Uterus (tissue), 4 donors: Measurements from ENCODE around the gene DLGAP1. TPM values are rescaled to one million over a fixed set of nuclear protein-coding genes. Genes with fewer than 3 reads are reported as not detected.

Source experiments
- DNase-seq, 2 donors: peaks; one replicate each; pipeline ENCODE4 v3.0.0-alpha.2; 2019 to 2020
- H3K27ac ChIP-seq, 2 donors: fragments of 200-600 bp; sonication (generic); 1 replicate in 1 of 2; 2 replicates in 1 of 2; pipeline ENCODE4 v1.5.1; 2016 to 2018
- H3K27me3 ChIP-seq, 2 donors: fragments of 200-600 bp; sonication (generic); one replicate each; pipeline ENCODE4 v1.5.1; 2018 to 2019; ENCODE audit warnings: control low read depth in 1 of 2
- H3K36me3 ChIP-seq, 2 donors: fragments of 200-600 bp; sonication (generic); one replicate each; pipeline ENCODE4 v1.5.1; 2019; ENCODE audit warnings: control low read depth in 1 of 2
- H3K4me1 ChIP-seq, 2 donors: fragments of 200-600 bp; sonication (generic); one replicate each; pipeline ENCODE4 v1.5.1; 2018 to 2019; ENCODE audit warnings: control low read depth in 1 of 2
- H3K4me3 ChIP-seq, 2 donors: fragments of 200-600 bp; sonication (generic); 1 replicate in 1 of 2; 2 replicates in 1 of 2; pipeline ENCODE4 v1.5.1; 2018 to 2019; ENCODE audit warnings: mild to moderate bottlenecking in 1 of 2
- H3K9me3 ChIP-seq, 2 donors: fragments of 200-600 bp; sonication (generic); one replicate each; pipeline ENCODE4 v1.5.1; 2019; ENCODE audit warnings: control low read depth in 1 of 2
- POLR2A ChIP-seq, 2 donors: fragments of 450-650 bp; IDR thresholded peaks; one replicate each; pipeline ENCODE4 v1.6.1; 2016; ENCODE audit warnings: antibody characterized with exemption in 2 of 2, mild to moderate bottlenecking in 1 of 2, moderate library complexity in 1 of 2
- intact Hi-C: fragments of 100-400 bp; cut with DNase I; formaldehyde crosslinking; loops from one replicate; pipeline ENCODE4 v1.15.1; 2023; ENCODE audit warnings: low total_unique reads
- total RNA-seq, 4 donors: library from RNA; depleted of rRNA in 3 of 4; stranded (reverse); fragments of >200 nt in 3 of 4; gene quantifications; one replicate each; pipeline versions ENCODE4 v1.1.0 to v1.2.4, GENCODE V29; 2014 to 2023
- TF ChIP-seq, protein P1 (sequence below), 4 experiments: fragments of 200-600 bp in 2 of 4; fragments of 450-650 bp in 2 of 4; sonication (generic) in 2 of 4; IDR thresholded peaks; one replicate each; pipeline ENCODE4 v1.5.1; 2016 to 2019; ENCODE audit warnings: antibody characterized with exemption in 4 of 4, mild to moderate bottlenecking in 2 of 4, moderate library complexity in 1 of 4
- donor health status: DM: yes; HTN: yes; CAD: no.

DLGAP1 gene
- total RNA-seq, 4 donors from 2014 or later, result 1.0 to 9.6 (median 3.3) TPM

DNA sequence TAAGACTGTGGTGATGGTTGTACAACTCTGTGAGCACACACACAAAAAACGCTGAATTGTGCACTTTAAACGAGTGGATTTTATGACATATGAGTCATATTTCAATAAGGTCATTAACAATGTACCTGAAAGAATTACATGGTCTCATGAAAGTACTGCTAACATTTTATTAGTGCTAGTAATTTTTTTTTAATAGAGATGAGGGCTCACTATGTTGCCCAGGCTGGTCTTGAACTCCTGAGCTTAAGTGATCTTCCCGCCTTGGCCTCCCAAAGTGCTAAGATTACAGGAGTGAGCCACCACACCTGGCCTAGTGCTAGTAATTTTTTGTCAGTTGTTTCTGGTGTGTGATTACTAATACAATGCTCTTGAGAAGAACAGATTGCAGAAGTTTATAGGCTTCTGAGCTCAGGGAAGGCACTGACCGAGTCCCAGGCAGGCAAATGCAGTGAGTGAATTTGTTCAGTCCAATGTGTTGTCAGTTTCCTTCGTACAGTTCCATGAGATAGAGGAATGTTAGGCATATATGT lies 828.1 kb downstream of the DLGAP1 start:
- no peak overlapping the region for H3K4me3 ChIP-seq
- intact Hi-C loops, result no loop called here
- no peaks in the 10 kb centered on the region for H3K9me3 ChIP-seq
- DNase-seq, result no peak
- no peaks in the 10 kb centered on the region for H3K27me3 ChIP-seq
- peaks cover 0 to 8% of the 10 kb centered on the region in 2 donors for H3K4me1 ChIP-seq
- no peak for TF ChIP-seq POLR2A (IDR thresholded peaks at IDR 0.05)
- TF ChIP-seq, protein P1, sequence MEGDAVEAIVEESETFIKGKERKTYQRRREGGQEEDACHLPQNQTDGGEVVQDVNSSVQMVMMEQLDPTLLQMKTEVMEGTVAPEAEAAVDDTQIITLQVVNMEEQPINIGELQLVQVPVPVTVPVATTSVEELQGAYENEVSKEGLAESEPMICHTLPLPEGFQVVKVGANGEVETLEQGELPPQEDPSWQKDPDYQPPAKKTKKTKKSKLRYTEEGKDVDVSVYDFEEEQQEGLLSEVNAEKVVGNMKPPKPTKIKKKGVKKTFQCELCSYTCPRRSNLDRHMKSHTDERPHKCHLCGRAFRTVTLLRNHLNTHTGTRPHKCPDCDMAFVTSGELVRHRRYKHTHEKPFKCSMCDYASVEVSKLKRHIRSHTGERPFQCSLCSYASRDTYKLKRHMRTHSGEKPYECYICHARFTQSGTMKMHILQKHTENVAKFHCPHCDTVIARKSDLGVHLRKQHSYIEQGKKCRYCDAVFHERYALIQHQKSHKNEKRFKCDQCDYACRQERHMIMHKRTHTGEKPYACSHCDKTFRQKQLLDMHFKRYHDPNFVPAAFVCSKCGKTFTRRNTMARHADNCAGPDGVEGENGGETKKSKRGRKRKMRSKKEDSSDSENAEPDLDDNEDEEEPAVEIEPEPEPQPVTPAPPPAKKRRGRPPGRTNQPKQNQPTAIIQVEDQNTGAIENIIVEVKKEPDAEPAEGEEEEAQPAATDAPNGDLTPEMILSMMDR (IDR thresholded peaks at IDR 0.05), result no peak
- no peak overlapping the region for H3K27ac ChIP-seq
- no peaks in the 10 kb centered on the region for H3K36me3 ChIP-seq

- intact Hi-C loops, result no loop called here
- Histone ChIP-seq H3K4me1 (peaks cover 0 to 12% of the 10 kb centered on the region in 2 donors), H3K27me3 (no peaks in the 10 kb centered on the region), H3K27ac (peak overlapping the region; percentile 75 to 78), H3K9me3 (no peaks in the 10 kb centered on the region), H3K36me3 (no peaks in the 10 kb centered on the region), H3K4me3 (no peak overlapping the region)
- no peak for DNase-seq
- no peak for TF ChIP-seq POLR2A (IDR thresholded peaks at IDR 0.05)
- TF ChIP-seq, protein P1 (IDR thresholded peaks at IDR 0.05), result no peak
Measured at GRCh38 chr18:3625742-3626091, 829.4 kb downstream of the DLGAP1 start.

- H3K9me3 ChIP-seq, result no peaks in the 10 kb centered on the region
- peak in 1 of 2 donors; percentile 47 for DNase-seq
Measured at GRCh38 chr18:3624935-3625741, 830.0 kb downstream of the DLGAP1 start.

DNA sequence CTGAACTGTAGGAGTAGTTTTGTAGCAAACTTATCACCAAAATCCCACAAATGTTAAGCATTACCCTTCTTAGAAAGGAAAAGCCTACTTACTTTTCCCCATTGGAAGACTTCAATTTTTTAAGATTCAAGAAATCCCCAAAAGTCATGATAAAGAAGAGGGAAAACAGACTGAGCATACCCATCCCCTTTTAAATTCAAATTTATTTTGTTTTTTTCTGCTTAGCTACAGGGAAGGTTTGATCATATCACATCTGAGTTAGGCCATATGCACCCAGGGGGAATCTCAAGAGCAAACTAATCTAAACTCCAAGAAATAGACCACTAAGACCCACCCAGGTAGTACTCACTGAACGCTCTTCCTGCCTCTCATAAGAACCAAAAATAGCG lies 830.6 kb downstream of the DLGAP1 start:
- Histone ChIP-seq H3K9me3 (no peaks in the 10 kb centered on the region), H3K4me1 (peaks cover 0 to 12% of the 10 kb centered on the region in 2 donors), H3K27me3 (no peaks in the 10 kb centered on the region), H3K36me3 (no peaks in the 10 kb centered on the region), H3K27ac (peak overlapping the region; percentile 75 to 78), H3K4me3 (no peak overlapping the region)
- intact Hi-C loops, result no loop called here
- DNase-seq, result no peak
- TF ChIP-seq, protein P1 (IDR thresholded peaks at IDR 0.05), result peak in 1 of 4 experiments; percentile 7
- TF ChIP-seq POLR2A (IDR thresholded peaks at IDR 0.05), result no peak

More at GRCh38 chr18:3624935-3625741, 830.0 kb downstream of the DLGAP1 start:
- intact Hi-C loops, result no loop called here
- H3K4me1 ChIP-seq, result peaks cover 0 to 12% of the 10 kb centered on the region in 2 donors
- H3K27ac ChIP-seq, result peak overlapping the region; percentile 75 to 78
- H3K4me3 ChIP-seq, result no peak overlapping the region
- H3K36me3 ChIP-seq, result no peaks in the 10 kb centered on the region
- no peaks in the 10 kb centered on the region for H3K27me3 ChIP-seq
- TF ChIP-seq POLR2A (IDR thresholded peaks at IDR 0.05), result no peak
- TF ChIP-seq, protein P1 (IDR thresholded peaks at IDR 0.05), result no peak
